Measurements from ENCODE around the gene ASB5. TPM values are rescaled to one million over a fixed set of nuclear protein-coding genes. Genes with fewer than 3 reads are reported as not detected.

The ASB5 gene
- total RNA-seq, 1 donor from 2014 or later = not detected

DNA sequence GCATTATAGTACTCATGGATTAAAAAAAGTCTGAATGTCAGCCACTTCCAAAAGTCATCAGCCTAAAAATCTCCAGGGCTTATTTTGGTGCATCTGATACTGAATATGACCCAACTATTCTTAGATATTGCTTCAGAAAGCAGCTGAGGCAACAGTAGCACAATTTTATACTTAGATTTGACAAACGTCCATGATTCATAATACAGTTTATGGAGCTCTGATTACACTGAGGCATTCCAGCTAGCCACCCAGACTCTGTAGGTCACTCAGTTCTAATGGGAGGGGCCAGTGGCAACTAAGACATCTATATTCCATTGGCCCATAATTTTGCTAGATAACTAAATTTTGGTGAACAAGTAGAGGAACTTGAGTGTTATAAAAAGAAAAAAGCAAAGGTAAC, 84.0 kb downstream of the ASB5 start:
- no peak for DNase-seq (ENCODE audit: extremely low read depth, low read depth, low spot score)

Other genes starting within 250 kb of the ASB5 start
- gene WDR17, start 203.4 kb downstream of the ASB5 start, total RNA-seq = 0.05 and 0.41 TPM in 2 replicates
- not detected in 2 replicates for gene SPATA4, start 73.6 kb downstream of the ASB5 start, total RNA-seq
- gene SPCS3, start 50.7 kb upstream of the ASB5 start, total RNA-seq = 78.4 and 84.8 TPM in 2 replicates